Measurements from ENCODE around the gene DPYSL4. TPM values are rescaled to one million over a fixed set of nuclear protein-coding genes. Genes with fewer than 3 reads are reported as not detected.

DPYSL4 gene
- total RNA-seq, result 31.7 TPM
- long read RNA-seq, transcript DPYSL4-201 (14 exons, 2,729 nt), result major isoform, 42 of 85 reads
- long read RNA-seq, partial matches to known transcripts, result 37 of 85 reads
- long read RNA-seq, other reads (novel, unspliced or antisense), result 5 of 85 reads

GRCh38 chr10:132186488-132187429 is at the start of gene DPYSL4:
DPYSL4 (plus strand) TSS chr10:132186948; CDS start chr10:132187064, 116 bp downstream.
- ATAC-seq (ENCODE audit: poor library complexity), result peak; percentile 76
- peak; percentile 61 for DNase-seq
- intact Hi-C loops (cut with DNase I), result no loop called here

GRCh38 chr10:132137111-132138072 is 49.4 kb upstream of the DPYSL4 start:
- ATAC-seq (ENCODE audit: poor library complexity) (no peak), DNase-seq (peak; percentile 30)
- intact Hi-C loops (cut with DNase I), result no loop called here

DNA sequence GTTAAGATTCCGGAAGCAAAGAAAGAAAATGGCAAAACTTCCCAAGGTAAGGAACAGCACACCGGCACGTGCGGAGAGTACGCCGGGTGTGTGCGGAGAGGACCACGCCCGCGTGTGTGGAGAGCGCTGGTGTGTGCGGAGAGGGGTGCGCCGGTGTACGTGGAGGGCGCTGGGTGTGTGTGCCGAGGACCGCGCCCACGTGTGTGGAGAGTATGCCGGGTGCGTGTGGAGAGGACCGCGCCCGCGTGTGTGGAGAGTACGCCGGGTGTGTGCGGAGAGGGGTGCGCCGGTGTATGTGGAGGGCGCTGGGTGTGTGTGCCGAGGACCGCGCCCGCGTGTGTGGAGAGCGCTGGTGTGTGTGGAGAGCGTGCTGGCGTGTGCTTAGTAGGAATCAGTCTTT is 48.6 kb upstream of the DPYSL4 start:
- intact Hi-C loops (cut with DNase I), result no loop called here
- no peak for ATAC-seq (ENCODE audit: poor library complexity)
- peak; percentile 15 for DNase-seq

GRCh38 chr10:132138596-132138995 is 48.2 kb upstream of the DPYSL4 start:
- DNase-seq, result peak; percentile 38
- intact Hi-C loops (cut with DNase I), result no loop called here
- ATAC-seq (ENCODE audit: poor library complexity), result no peak

DNA sequence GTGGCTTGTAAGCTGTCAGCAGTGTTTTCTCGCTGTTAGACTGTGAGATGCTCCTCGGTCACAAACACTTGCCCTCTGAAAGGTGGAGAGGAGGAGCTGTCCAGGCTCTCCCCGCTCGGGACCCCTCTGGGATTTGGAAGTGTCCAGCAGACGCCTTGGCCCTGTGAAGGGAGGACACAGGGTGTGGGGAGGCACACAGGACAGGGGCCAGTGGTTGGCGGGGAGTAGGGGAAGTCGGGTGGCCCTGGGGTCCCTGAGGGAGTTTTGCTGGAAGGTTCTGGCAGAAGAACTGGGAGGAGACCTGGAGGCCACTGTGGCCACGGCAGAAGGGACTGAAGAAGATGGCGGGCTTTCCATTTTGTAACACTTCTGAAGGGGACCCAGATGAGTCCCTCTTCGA is 47.2 kb upstream of the DPYSL4 start:
- DNase-seq, result peak; percentile 9
- intact Hi-C loops (cut with DNase I), result no loop called here
- ATAC-seq (ENCODE audit: poor library complexity), result no peak

- intact Hi-C loops (cut with DNase I), result loop anchor here (5.0 kb wide), 1 partner anchor 253 kb away; no protein-coding TSS in a partner anchor
- ATAC-seq (ENCODE audit: poor library complexity) (no peak), DNase-seq (peak; percentile 32)
Measured at GRCh38 chr10:132140167-132140925, 46.4 kb upstream of the DPYSL4 start.

DNA sequence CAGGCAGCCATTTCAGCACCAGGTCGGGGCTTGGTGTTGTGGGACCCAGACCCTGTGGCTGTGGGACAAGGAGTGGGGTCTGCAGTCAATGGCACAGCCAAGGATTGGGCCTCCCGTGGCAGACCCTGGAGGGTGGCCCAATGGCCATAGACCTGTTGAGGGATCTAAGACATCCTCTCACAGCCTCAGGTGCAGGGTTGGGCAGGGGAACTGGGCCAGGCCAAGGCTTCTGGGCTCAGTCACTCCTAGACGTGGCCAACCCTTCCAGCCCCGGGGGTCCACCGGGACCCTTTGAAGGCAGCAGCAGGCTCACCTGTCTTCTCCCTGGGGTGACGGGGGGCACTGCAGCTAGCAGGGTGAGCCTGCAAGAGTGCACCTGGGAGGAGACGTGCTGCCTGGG is 45.7 kb upstream of the DPYSL4 start:
- ATAC-seq (ENCODE audit: poor library complexity) (no peak), DNase-seq (peak; percentile 29)
- intact Hi-C loops (cut with DNase I), result loop anchor here (5.0 kb wide), 1 partner anchor 254 kb away; no protein-coding TSS in a partner anchor

DNA sequence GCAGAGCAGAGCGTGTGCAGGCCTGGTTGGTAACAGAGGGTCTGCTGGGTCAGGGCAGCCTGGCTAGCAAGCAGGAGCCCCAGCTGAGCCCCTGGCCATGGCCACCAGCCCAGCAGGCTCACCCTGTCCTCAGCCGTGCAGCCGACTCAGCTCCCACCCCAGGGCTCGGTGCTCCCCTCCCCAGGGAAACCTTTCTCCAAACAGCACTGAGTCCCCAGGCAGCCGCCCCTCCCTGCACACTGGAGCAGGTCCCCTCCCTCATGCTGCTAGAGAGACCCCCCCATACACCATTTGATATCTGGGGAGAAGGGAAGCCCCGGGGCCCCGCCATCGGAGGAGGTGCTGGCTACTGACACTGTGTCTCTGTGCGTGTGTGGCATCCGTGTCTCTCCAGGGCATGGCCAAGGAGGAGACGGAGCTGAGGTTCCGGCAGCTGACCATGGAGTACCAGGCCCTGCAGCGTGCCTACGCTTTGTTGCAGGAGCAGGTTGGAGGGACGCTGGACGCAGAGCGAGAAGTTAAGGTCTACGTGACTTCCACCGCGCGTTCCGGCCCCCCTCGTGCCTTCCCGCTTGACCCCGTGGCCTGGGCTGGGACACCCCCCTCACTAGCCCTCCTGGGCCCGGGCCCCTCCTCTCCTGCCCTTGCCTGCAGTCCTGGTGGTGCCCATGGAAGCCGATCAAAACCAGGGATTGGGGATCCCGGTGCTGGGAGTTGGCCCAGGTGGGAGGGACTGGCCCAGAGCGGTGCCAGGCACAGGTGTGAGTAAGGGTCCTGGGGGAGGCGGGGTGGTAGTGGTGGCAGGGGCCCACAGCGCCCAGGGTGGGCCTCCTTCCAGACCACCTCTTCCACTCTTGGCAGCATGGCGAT is 45.0 kb upstream of the DPYSL4 start:
- intact Hi-C loops (cut with DNase I), result loop anchor here (5.0 kb wide), 1 partner anchor 254 kb away; no protein-coding TSS in a partner anchor
- ATAC-seq (ENCODE audit: poor library complexity) (no peak), DNase-seq (peak; percentile 35)

GRCh38 chr10:132142396-132143161 is 44.2 kb upstream of the DPYSL4 start:
- intact Hi-C loops (cut with DNase I), result loop anchor here (5.0 kb wide), 1 partner anchor 255 kb away; no protein-coding TSS in a partner anchor
- DNase-seq, result peak; percentile 61
- peak; percentile 88 for ATAC-seq (ENCODE audit: poor library complexity)

GRCh38 chr10:132143162-132143561 is 43.6 kb upstream of the DPYSL4 start:
- ATAC-seq (ENCODE audit: poor library complexity) (no peak), DNase-seq (peak; percentile 20)
- intact Hi-C loops (cut with DNase I), result loop anchor here (5.0 kb wide), 1 partner anchor 256 kb away; no protein-coding TSS in a partner anchor

DNA sequence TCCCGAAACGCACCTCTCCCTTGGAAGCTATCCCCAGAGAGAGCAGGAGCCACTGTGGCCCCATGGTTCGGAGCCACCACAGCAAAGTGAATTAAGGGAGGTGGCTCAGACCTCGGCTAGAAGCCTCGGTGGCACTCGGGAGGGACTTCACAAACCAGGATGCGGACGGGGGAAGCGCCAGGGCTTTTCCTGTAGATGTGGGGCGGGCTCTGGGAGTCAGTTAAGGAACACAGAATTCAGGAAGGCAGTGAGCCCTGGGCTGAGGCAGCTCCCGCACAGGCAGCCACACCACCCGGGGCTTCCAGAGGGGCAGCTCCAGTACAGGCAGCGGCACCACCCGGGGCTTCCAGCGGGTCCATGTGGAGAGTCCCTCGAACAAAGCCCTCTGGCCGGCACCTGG is 42.7 kb upstream of the DPYSL4 start:
- peak; percentile 40 for DNase-seq
- no peak for ATAC-seq (ENCODE audit: poor library complexity)
- intact Hi-C loops (cut with DNase I), result loop anchor here (5.0 kb wide), 1 partner anchor 257 kb away; no protein-coding TSS in a partner anchor

- ATAC-seq (ENCODE audit: poor library complexity) (no peak), DNase-seq (no peak)
- intact Hi-C loops (cut with DNase I), result no loop called here
Measured at GRCh38 chr10:132145002-132145401, 41.7 kb upstream of the DPYSL4 start.

- peak; percentile 20 for DNase-seq
- intact Hi-C loops (cut with DNase I), result no loop called here
Measured at GRCh38 chr10:132145521-132146185, 41.1 kb upstream of the DPYSL4 start.

GRCh38 chr10:132146271-132146671 is 40.5 kb upstream of the DPYSL4 start:
- DNase-seq (peak; percentile 15), ATAC-seq (ENCODE audit: poor library complexity) (no peak)
- intact Hi-C loops (cut with DNase I), result no loop called here

More at GRCh38 chr10:132145521-132146185, 41.1 kb upstream of the DPYSL4 start:
- no peak for ATAC-seq (ENCODE audit: poor library complexity)

- intact Hi-C loops (cut with DNase I), result no loop called here
- DNase-seq, result peak; percentile 33
- no peak for ATAC-seq (ENCODE audit: poor library complexity)
Measured at GRCh38 chr10:132146941-132147915, 39.5 kb upstream of the DPYSL4 start.

Data from Right ventricle myocardium superior (tissue), 1 donor.